ENCODE data around the gene NAGLU.
A peak's percentile ranks its signal among the peaks of the same experiment; 100 is the strongest.

NAGLU gene

GRCh38 chr17:42536048-42536371 lies at the start of gene NAGLU:
Gene NAGLU, plus strand, starts transcription at chr17:42536241. Its CDS starts 32 bp downstream, at chr17:42536273.
- peak; percentile 87 for DNase-seq

GRCh38 chr17:42488032-42488431 lies 48.0 kb upstream of the NAGLU start:
- DNase-seq, result no peak

GRCh38 chr17:42493319-42493718 lies 42.7 kb upstream of the NAGLU start:
- no peak for DNase-seq

- DNase-seq, result no peak
Observed at GRCh38 chr17:42494673-42495072, 41.4 kb upstream of the NAGLU start.

GRCh38 chr17:42498828-42499227 lies 37.2 kb upstream of the NAGLU start:
- DNase-seq, result no peak

- no peak for DNase-seq
Observed at GRCh38 chr17:42502091-42502490, 34.0 kb upstream of the NAGLU start.

GRCh38 chr17:42502926-42503325 lies 33.1 kb upstream of the NAGLU start:
- peak; percentile 53 for DNase-seq

- DNase-seq, result no peak
Observed at GRCh38 chr17:42507671-42508070, 28.4 kb upstream of the NAGLU start.

- no peak for DNase-seq
Observed at GRCh38 chr17:42508426-42509165, 27.4 kb upstream of the NAGLU start.

- no peak for DNase-seq
Observed at GRCh38 chr17:42509409-42509808, 26.6 kb upstream of the NAGLU start.

- DNase-seq, result no peak
Observed at GRCh38 chr17:42509841-42510240, 26.2 kb upstream of the NAGLU start.

GRCh38 chr17:42512246-42512645 lies 23.8 kb upstream of the NAGLU start:
- DNase-seq, result no peak

GRCh38 chr17:42512733-42513251 lies 23.2 kb upstream of the NAGLU start:
- no peak for DNase-seq

GRCh38 chr17:42513686-42514085 lies 22.4 kb upstream of the NAGLU start:
- DNase-seq, result no peak

GRCh38 chr17:42514279-42514678 lies 21.8 kb upstream of the NAGLU start:
- DNase-seq, result no peak

- no peak for DNase-seq
Observed at GRCh38 chr17:42514867-42515266, 21.2 kb upstream of the NAGLU start.

GRCh38 chr17:42517516-42517915 lies 18.5 kb upstream of the NAGLU start:
- DNase-seq, result peak; percentile 76

- DNase-seq, result no peak
Observed at GRCh38 chr17:42518046-42518754, 17.8 kb upstream of the NAGLU start.

GRCh38 chr17:42518755-42519545 lies 17.1 kb upstream of the NAGLU start:
- DNase-seq, result no peak

- DNase-seq, result peak; percentile 19
Observed at GRCh38 chr17:42519546-42520491, 16.2 kb upstream of the NAGLU start.

- DNase-seq, result no peak
Observed at GRCh38 chr17:42520540-42520951, 15.5 kb upstream of the NAGLU start.

GRCh38 chr17:42521036-42521435 lies 15.0 kb upstream of the NAGLU start:
- no peak for DNase-seq
